WTC11 (cell line): ENCODE measurements around the gene FNDC11.

ENCODE experiments used
- CREB1 ChIP-seq: sonication (generic); formaldehyde crosslinking; IDR thresholded peaks from 2 replicates; pipeline ENCODE4 v1.8.0; 2023; ENCODE audit warnings: mild to moderate bottlenecking, missing genetic modification reagents
- CTCF ChIP-seq: fragments of 200-600 bp; IDR thresholded peaks from 2 replicates; pipeline ENCODE4 v1.8.0; 2022; ENCODE audit warnings: antibody characterized with exemption
- ELF4 ChIP-seq: sonication (generic); formaldehyde crosslinking; IDR thresholded peaks from 2 replicates; pipeline ENCODE4 v1.8.1; 2022; ENCODE audit warnings: low read depth, mild to moderate bottlenecking, moderate library complexity, missing genetic modification reagents
- FOXJ3 ChIP-seq: sonication (generic); formaldehyde crosslinking; IDR thresholded peaks from 2 replicates; pipeline ENCODE4 v1.9.0; 2021; ENCODE audit warnings: missing genetic modification reagents, mild to moderate bottlenecking, borderline replicate concordance
- FOXP1 ChIP-seq: sonication (generic); formaldehyde crosslinking; IDR thresholded peaks from 2 replicates; pipeline ENCODE4 v1.8.0; 2022; ENCODE audit warnings: missing genetic modification reagents, mild to moderate bottlenecking, moderate library complexity, borderline replicate concordance
- OVOL2 ChIP-seq: fragments of 250-450 bp; sonication (Bioruptor Pico); IDR thresholded peaks from 2 replicates; pipeline ENCODE4 v1.9.0; 2021; ENCODE audit warnings: mild to moderate bottlenecking, borderline replicate concordance
- ZBTB21 ChIP-seq: sonication (generic); formaldehyde crosslinking; IDR thresholded peaks from 2 replicates; pipeline ENCODE4 v1.8.1; 2023; ENCODE audit warnings: mild to moderate bottlenecking, missing genetic modification reagents, borderline replicate concordance
- ZNF263 ChIP-seq: sonication (generic); formaldehyde crosslinking; IDR thresholded peaks from 2 replicates; pipeline ENCODE4 v1.8.1; 2022; ENCODE audit warnings: low read depth, mild to moderate bottlenecking, moderate library complexity, missing genetic modification reagents

- TF ChIP-seq ELF4 (CRISPR knock-in tag) (no peak), CTCF (peak; percentile 93), OVOL2 (CRISPR knock-in tag) (no peak), CREB1 (CRISPR knock-in tag) (no peak), ZNF263 (CRISPR knock-in tag) (no peak), FOXP1 (CRISPR knock-in tag) (no peak), ZBTB21 (CRISPR knock-in tag) (no peak), FOXJ3 (CRISPR knock-in tag) (no peak)
These were observed 16.3 kb upstream of the FNDC11 start for GRCh38 chr20:63537525-63538203.
